Mesodermal cell (in vitro differentiated cells): Measurements from ENCODE around the gene AP1S3.

Experiments used
- H3K27ac ChIP-seq: 2 replicates; pipeline ENCODE4 v1.7.0; 2013; ENCODE audit warnings: mild to moderate bottlenecking, low read depth, low read length, moderate library complexity; ENCODE audit not compliant: severe bottlenecking
- H3K36me3 ChIP-seq: 2 replicates; pipeline ENCODE4 v1.7.1; 2013; ENCODE audit warnings: mild to moderate bottlenecking, low read length, moderate library complexity; ENCODE audit not compliant: control insufficient read depth, insufficient read depth
- H3K4me1 ChIP-seq: one replicate; pipeline ENCODE4 v1.7.1; 2013; ENCODE audit warnings: mild to moderate bottlenecking, low read length; ENCODE audit not compliant: insufficient read depth, control insufficient read depth, poor library complexity, severe bottlenecking
- H3K4me3 ChIP-seq: 2 replicates; pipeline ENCODE4 v1.7.0; 2013; ENCODE audit warnings: low read length, control low read depth, mild to moderate bottlenecking; ENCODE audit not compliant: insufficient read depth, poor library complexity, severe bottlenecking; ENCODE audit errors: extremely low read depth
- H3K9me3 ChIP-seq: 2 replicates; pipeline ENCODE4 v1.7.1; 2013; ENCODE audit warnings: mild to moderate bottlenecking, low read length, moderate library complexity; ENCODE audit not compliant: control insufficient read depth
- WGBS, 2 experiments: methylation state at CpG; one replicate each; pipeline ENCODE4 v1.1.5; 2013; ENCODE audit warnings: missing lambda C conversion rate in 2 of 2; ENCODE audit not compliant: insufficient coverage in 2 of 2; 5-methylcytosine and 5-hydroxymethylcytosine counted together

AP1S3 gene

DNA sequence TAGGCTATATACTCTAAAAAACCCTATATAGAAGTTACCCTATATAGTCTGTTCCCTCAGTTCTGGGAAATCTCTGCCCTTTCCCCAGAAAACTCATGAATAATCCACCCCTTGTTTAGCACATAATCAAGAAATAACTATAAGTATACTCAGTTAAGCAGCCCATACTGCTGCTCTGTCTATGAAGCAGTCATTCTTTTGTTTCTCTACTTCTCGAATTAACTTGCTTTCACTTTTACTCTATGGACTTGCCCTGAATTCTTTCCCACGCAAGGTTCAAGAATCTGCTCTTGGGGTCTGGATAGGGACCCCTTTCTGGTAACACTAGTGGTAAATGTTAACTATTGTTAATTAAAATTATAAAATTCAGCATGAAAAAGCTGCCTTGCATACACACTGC lies 17.4 kb upstream of the AP1S3 start:
- WGBS, 2 experiments: 100% methylated on average over 1 of the region's 2 CpGs; no CpG with 5 or more reads in 1 of the 2 experiments
- H3K4me1 ChIP-seq: peaks cover 16% of the 10 kb centered on the region
- no peak overlapping the region for H3K4me3 ChIP-seq
- no peak overlapping the region for H3K27ac ChIP-seq
- no peaks in the 10 kb centered on the region for H3K36me3 ChIP-seq
- peaks cover 7% of the 10 kb centered on the region for H3K9me3 ChIP-seq

DNA sequence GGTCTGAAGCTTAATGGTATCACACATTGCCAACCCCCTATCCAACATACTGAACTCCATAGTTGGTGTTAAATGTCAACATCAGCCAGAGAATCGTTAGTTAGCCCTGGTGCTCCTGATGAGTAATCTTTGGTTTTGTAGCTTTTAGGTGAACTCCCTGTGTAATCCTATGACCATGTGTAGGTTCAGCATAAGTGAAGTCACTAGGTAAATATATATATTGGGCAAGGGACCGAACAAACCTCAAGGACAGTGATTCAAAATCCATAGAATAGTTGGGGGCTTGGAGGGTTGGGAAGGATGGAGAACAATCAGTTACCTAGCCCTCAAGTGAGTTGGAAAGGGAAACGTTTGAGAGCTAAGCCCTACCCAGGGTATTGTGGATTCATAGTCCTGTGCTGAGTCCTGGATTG lies 16.0 kb upstream of the AP1S3 start:
- Histone ChIP-seq H3K27ac (no peak overlapping the region), H3K9me3 (peaks cover 12% of the 10 kb centered on the region), H3K4me3 (no peak overlapping the region), H3K4me1 (peaks cover 11% of the 10 kb centered on the region), H3K36me3 (peaks cover 2% of the 10 kb centered on the region)
- WGBS, 2 experiments: 94 to 95% methylated on average over 2 to 3 of the region's 3 CpGs

DNA sequence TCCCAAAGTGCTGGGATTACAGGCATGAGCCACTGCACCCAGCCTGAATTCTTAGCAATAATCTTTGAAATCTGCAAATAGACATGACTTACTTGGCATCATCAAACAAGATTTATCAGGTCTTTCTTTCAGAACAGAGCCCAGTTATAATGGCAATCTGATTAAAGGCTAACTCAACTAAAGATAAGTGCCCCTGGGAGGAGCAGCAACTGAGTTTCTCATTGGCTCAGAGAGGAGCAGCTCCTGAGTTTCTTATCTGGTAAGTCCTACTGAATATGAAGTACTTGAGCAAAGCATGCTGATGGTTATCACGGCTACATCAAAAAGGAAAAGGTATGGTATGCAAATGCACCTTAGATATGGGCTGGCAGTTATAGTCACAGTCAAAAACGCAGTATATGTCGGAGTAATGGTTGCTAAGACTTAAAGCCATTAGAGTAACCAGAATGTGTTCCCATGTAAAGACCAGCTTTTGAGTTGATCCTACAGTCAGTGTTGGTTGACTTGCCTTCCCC lies 15.0 kb upstream of the AP1S3 start:
- H3K27ac ChIP-seq: no peak overlapping the region
- H3K4me3 ChIP-seq: no peak overlapping the region
- peaks cover 15% of the 10 kb centered on the region for H3K9me3 ChIP-seq
- peaks cover 11% of the 10 kb centered on the region for H3K4me1 ChIP-seq
- H3K36me3 ChIP-seq: peaks cover 2% of the 10 kb centered on the region
- WGBS, 2 experiments: 81 to 94% methylated on average over 3 of the region's 3 CpGs

DNA sequence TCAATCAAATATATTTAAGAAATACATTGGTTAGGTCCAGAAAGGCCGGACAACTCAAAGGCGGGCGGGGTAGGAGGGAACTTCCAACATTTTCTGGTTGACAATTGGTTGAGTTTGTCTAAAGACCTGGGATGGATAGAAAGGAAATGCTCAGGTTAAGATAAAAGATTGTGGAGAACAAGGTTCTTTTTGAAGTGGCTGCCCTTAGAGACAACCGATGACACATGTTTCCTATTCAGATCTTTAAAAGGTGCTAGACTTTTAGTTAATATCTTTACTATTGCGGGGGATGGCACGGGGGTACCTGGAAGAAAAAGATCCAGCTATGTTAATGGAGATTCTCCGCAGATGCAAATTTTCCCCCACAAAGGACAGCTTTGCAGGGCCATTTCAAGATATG lies 10.0 kb upstream of the AP1S3 start:
- WGBS, 2 experiments: 80 to 100% methylated on average over 2 to 4 of the region's 7 CpGs

DNA sequence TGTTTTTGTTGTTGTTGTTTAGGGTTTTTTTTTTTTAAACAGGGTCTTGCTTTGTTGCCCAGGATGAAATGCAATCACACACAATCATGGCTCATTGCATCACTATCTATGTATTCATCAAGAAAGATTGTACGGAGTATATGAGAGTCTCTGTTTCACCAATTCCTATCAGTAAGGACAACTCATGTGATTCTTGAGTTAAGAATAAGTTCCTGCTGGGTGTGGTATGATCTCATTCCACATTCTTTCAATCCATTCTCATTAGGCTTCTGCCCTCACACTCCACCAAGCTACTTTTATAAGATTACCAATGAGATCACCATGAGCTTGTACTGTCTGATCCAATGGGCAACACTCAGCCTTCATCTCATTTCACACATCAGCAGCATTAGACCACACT lies 9.1 kb upstream of the AP1S3 start:
- H3K9me3 ChIP-seq: peaks cover 15% of the 10 kb centered on the region
- H3K4me1 ChIP-seq: peaks cover 6% of the 10 kb centered on the region
- no peak overlapping the region for H3K4me3 ChIP-seq
- no peak overlapping the region for H3K27ac ChIP-seq
- peaks cover 2% of the 10 kb centered on the region for H3K36me3 ChIP-seq
- WGBS, 2 experiments: no CpG with 5 or more reads among the region's 1 CpG

More for the DNA sequence above, 10.0 kb upstream of the AP1S3 start:
- Histone ChIP-seq H3K27ac (no peak overlapping the region), H3K9me3 (peaks cover 15% of the 10 kb centered on the region), H3K36me3 (peaks cover 2% of the 10 kb centered on the region), H3K4me1 (peaks cover 6% of the 10 kb centered on the region), H3K4me3 (no peak overlapping the region)

DNA sequence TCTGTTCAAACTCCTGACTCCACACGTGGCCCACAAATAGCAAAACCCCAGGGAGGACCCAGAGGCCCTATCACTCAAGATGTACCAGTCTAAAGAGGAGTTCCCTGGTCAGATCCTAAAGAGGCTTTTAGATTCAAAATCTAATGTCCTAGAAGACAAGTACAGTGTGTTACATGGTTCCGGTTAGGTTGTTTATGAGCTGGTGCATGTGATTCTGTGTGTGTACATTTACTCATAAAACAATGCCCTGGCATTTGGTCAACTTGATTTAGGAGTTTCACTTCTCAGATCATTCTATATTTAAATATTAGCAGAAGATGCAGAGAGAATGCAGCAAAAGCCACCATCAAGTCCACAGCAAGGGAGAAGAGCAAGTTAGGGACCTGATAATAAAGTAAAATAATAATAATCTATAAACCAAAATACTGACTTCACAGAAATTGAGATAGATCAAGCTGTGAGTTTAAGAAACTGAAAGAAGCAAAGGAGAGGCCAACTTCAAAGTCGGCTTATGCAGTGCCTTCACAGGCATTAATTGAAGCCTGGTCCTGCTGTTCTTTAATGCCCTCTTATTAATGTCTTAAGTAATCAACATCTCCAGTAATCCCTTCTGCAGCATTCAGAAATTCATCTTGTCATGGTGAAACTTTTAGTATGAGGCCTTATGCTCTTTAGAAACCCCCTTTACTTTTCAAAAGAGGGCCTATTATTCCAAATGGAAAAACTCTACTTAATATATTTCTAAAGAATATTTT lies 4.2 kb upstream of the AP1S3 start:
- Histone ChIP-seq H3K36me3 (no peaks in the 10 kb centered on the region), H3K4me3 (no peak overlapping the region), H3K27ac (no peak overlapping the region), H3K4me1 (peaks cover 8% of the 10 kb centered on the region), H3K9me3 (no peaks in the 10 kb centered on the region)
- WGBS, 2 experiments: 85 to 93% methylated on average over 2 of the region's 3 CpGs

DNA sequence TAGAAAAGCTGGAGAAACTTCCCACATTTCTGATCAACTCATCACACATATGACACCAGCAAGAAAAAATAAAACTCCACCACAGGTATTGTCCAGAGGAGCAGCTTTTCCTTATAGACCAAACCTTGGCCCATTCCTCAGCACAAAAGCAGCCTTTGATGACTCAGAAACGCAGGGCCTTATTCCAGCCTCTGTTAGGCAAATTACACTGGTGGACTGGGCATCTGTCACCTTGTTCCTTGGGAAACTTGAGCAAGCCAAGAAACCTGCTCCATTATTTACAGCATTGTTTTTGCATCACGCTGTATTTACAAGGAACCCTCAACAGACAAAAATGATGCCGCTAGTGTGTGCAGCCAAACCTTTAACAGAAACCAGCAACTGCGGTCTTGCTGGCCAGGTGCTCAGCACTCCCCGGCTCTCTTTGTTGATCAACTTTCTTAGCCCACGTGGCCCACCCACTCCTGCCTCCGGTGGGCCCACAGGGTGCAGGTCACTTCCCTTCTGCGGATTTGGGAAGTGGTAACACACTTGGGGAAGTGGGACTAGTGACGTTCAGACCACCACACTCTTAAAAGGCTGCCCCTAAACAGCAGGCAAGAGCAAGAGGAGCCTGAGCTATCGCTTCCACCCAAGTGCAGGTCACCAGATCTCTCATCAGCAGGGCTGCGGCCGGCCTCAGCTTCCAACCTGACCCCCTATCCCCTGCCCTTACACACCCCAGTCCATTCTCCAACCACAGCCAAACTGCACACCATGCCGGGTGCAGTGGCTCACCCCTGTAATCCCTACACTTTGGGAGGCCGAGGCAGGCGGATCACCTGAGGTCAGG lies 1.5 kb downstream of the AP1S3 start:
- Histone ChIP-seq H3K4me1 (peaks cover 6% of the 10 kb centered on the region), H3K36me3 (no peaks in the 10 kb centered on the region), H3K4me3 (no peak overlapping the region), H3K27ac (no peak overlapping the region), H3K9me3 (no peaks in the 10 kb centered on the region)
- 88 to 89% methylated on average over 8 to 10 of the region's 15 CpGs for WGBS, 2 experiments

DNA sequence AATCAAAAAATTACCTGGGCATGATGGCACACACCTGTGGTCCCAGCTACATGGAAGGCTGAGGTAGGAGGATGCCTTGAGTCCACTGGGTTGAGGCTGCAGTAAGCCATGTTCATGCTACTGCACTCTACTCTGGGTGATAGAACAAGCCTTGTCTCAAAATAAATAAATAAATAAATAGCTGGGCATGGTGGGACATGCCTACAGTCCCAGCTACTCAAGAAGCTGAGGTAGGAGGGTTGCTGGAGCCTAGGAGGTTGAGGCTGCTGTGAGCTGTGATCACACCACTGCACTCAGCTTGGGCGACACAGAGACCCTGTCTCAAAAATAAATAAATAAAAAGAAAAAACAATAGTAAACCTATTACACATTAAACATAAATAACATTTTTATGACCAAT lies 3.0 kb downstream of the AP1S3 start:
- Histone ChIP-seq H3K4me3 (no peak overlapping the region), H3K4me1 (peaks cover 6% of the 10 kb centered on the region), H3K36me3 (no peaks in the 10 kb centered on the region), H3K27ac (no peak overlapping the region), H3K9me3 (no peaks in the 10 kb centered on the region)
- WGBS, 2 experiments: no CpG with 5 or more reads among the region's 1 CpG

DNA sequence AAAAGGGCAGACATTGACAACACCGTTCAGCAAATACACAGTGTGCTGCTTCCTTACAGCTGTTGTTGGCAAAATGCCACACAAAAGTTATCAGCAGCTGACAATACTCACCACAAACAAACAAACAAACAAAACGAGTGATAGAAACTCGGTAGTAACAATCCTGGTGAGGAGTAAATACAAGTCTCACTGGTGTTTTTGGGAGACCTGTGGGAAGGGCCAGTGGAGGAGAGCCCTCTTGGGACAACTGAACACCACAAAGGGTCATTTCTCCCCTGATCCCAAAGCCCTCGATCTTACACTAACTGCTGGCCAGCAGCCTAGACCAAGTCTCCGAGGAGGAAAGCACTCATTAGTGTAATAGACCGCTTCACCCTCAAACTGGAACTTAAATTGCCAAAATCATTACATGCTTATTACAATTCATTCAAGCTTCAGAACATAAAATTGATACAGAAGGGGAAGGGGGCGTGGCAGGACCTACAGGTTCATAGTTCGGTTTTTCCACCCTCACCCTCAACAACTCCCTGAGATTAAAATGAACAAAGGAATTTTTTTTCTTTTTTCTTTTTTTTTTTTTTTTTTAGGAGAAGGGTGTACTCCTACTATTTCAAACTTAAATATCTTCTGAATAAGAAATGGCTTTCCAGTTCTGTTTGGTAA lies 5.0 kb downstream of the AP1S3 start:
- whole genome bisulfite sequencing, 2 experiments: 57 to 67% methylated on average over 1 of the region's 8 CpGs
- H3K27ac ChIP-seq: no peak overlapping the region
- H3K9me3 ChIP-seq: no peaks in the 10 kb centered on the region
- H3K4me3 ChIP-seq: no peak overlapping the region
- H3K4me1 ChIP-seq: peaks cover 3% of the 10 kb centered on the region
- no peaks in the 10 kb centered on the region for H3K36me3 ChIP-seq

DNA sequence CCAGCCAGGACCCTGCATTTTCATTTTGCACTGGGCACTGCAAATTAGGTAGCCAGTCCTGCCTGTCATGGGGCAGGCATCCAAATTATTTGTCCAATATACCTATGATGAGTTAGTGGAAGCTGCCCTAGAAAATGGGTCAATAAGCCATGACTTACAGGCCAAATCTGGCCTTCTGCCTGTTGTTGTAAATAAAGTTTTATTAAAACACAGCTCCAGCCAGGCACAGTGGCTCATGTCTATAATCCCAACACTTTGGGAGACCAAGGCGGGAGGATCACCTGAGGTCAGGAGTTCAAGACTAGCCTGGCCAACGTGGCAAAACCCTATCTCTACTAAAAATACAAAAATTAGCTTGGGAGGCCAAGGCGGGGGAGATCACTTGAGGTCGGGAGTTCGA lies 8.3 kb downstream of the AP1S3 start:
- Histone ChIP-seq H3K36me3 (no peaks in the 10 kb centered on the region), H3K9me3 (no peaks in the 10 kb centered on the region), H3K4me3 (no peak overlapping the region), H3K4me1 (no peaks in the 10 kb centered on the region), H3K27ac (no peak overlapping the region)
- 94 to 95% methylated on average over 3 to 4 of the region's 5 CpGs for WGBS, 2 experiments
